ENCODE results near the gene SMAD9. TPM values are rescaled to one million over a fixed set of nuclear protein-coding genes. Genes with fewer than 3 reads are reported as not detected.

The SMAD9 gene
- total RNA-seq, 2 donors from 2014 or later, result 1.6 to 1.8 TPM

- no peak overlapping the region for H3K27ac ChIP-seq
- WGBS, 2 donors, result 45 to 57% methylated on average over 3 of the region's 3 CpGs
- DNase-seq, result no peak
- no peaks in the 10 kb centered on the region for H3K9me3 ChIP-seq
- ATAC-seq, result no peak
- no peak overlapping the region for H3K4me3 ChIP-seq
- H3K27me3 ChIP-seq, result no peaks in the 10 kb centered on the region
- intact Hi-C loops (cut with DNase I), result no loop called here
- TF ChIP-seq POLR2A (IDR thresholded peaks at IDR 0.05) (no peak), CTCF (IDR thresholded peaks at IDR 0.05) (no peak)
- no peaks in the 10 kb centered on the region for H3K36me3 ChIP-seq (replicated peaks in 1 of 2; ENCODE audit: insufficient read depth in 1 of 2, low read depth in 2 of 2)
- peaks cover 9% of the 10 kb centered on the region for H3K4me1 ChIP-seq
Measured at GRCh38 chr13:36924001-36924400, 4.0 kb upstream of the SMAD9 start.

- 86 to 87% methylated on average over 10 of the region's 10 CpGs for WGBS, 2 donors
- no peak for ATAC-seq
- no peak for DNase-seq
- no peak overlapping the region for H3K27ac ChIP-seq
- peaks cover 14% of the 10 kb centered on the region for H3K4me1 ChIP-seq
- no peaks in the 10 kb centered on the region for H3K27me3 ChIP-seq
- no peak overlapping the region for H3K4me3 ChIP-seq
- intact Hi-C loops (cut with DNase I), result no loop called here
- no peaks in the 10 kb centered on the region for H3K9me3 ChIP-seq
- no peaks in the 10 kb centered on the region for H3K36me3 ChIP-seq (replicated peaks in 1 of 2; ENCODE audit: insufficient read depth in 1 of 2, low read depth in 2 of 2)
- TF ChIP-seq CTCF (IDR thresholded peaks at IDR 0.05) (no peak), POLR2A (IDR thresholded peaks at IDR 0.05) (no peak)
Measured at GRCh38 chr13:36921631-36922301, 1.7 kb upstream of the SMAD9 start.

- no peak overlapping the region for H3K27ac ChIP-seq
- ATAC-seq, result no peak
- H3K27me3 ChIP-seq, result no peaks in the 10 kb centered on the region
- no peaks in the 10 kb centered on the region for H3K36me3 ChIP-seq (replicated peaks in 1 of 2; ENCODE audit: insufficient read depth in 1 of 2, low read depth in 2 of 2)
- intact Hi-C loops (cut with DNase I), result no loop called here
- no peaks in the 10 kb centered on the region for H3K9me3 ChIP-seq
- no peak overlapping the region for H3K4me3 ChIP-seq
- H3K4me1 ChIP-seq, result peaks cover 14% of the 10 kb centered on the region
- TF ChIP-seq POLR2A (IDR thresholded peaks at IDR 0.05) (no peak), CTCF (IDR thresholded peaks at IDR 0.05) (no peak)
- WGBS, 2 donors, result 54 to 56% methylated on average over 9 of the region's 9 CpGs
- no peak for DNase-seq
Measured at GRCh38 chr13:36920616-36921185, 663 bp upstream of the SMAD9 start.

GRCh38 chr13:36919171-36919832, 736 bp downstream of the SMAD9 start:
- no peaks in the 10 kb centered on the region for H3K9me3 ChIP-seq
- peak overlapping the region; percentile 4 to 31 for H3K4me3 ChIP-seq
- H3K27ac ChIP-seq, result peak overlapping the region in 2 of 4 donors; percentile 25 to 37
- TF ChIP-seq CTCF (IDR thresholded peaks at IDR 0.05) (no peak), POLR2A (IDR thresholded peaks at IDR 0.05) (no peak)
- H3K36me3 ChIP-seq (replicated peaks in 1 of 2; ENCODE audit: insufficient read depth in 1 of 2, low read depth in 2 of 2), result no peaks in the 10 kb centered on the region
- no peaks in the 10 kb centered on the region for H3K27me3 ChIP-seq
- intact Hi-C loops (cut with DNase I), result no loop called here
- DNase-seq, result peak in 3 of 4 donors; percentile 12 to 15 (median 13)
- ATAC-seq, result peak; percentile 34
- 1 to 2% methylated on average over 20 to 42 of the region's 51 CpGs for WGBS, 2 donors
- H3K4me1 ChIP-seq, result peaks cover 14% of the 10 kb centered on the region
